DOHH2 (cell line): ENCODE results near the gene TRMT44.

Experiments
- H3F3A ChIP-seq: fragments of 200-600 bp; sonication (generic), shearing (Covaris generic); 2 replicates; pipeline ENCODE4 v1.6.0; 2016; ENCODE audit warnings: antibody characterized with exemption, mild to moderate bottlenecking; ENCODE audit not compliant: control insufficient read depth, insufficient read depth
- H3K27ac ChIP-seq: fragments of 200-600 bp; sonication (generic); 2 replicates; pipeline ENCODE4 v1.5.1; 2014; ENCODE audit warnings: low read depth, mild to moderate bottlenecking, low read length, moderate library complexity
- H3K27me3 ChIP-seq: fragments of 200-600 bp; sonication (generic); 2 replicates; pipeline ENCODE4 v1.6.1; 2014; ENCODE audit warnings: mild to moderate bottlenecking, low read length, mixed read lengths; ENCODE audit not compliant: control insufficient read depth
- H3K36me3 ChIP-seq: fragments of 200-600 bp; sonication (generic); 2 replicates; pipeline ENCODE4 v1.6.1; 2014; ENCODE audit warnings: mild to moderate bottlenecking, low read length, moderate library complexity, mixed read lengths; ENCODE audit not compliant: control insufficient read depth
- H3K4me1 ChIP-seq: fragments of 200-600 bp; sonication (generic); 2 replicates; pipeline ENCODE4 v1.6.1; 2014; ENCODE audit warnings: mild to moderate bottlenecking, low read length, mixed read lengths; ENCODE audit not compliant: control insufficient read depth
- H3K4me2 ChIP-seq: fragments of 200-600 bp; sonication (generic); 2 replicates; pipeline ENCODE4 v1.6.0; 2014; ENCODE audit warnings: mild to moderate bottlenecking, low read length, moderate library complexity
- H3K4me3 ChIP-seq: fragments of 200-600 bp; sonication (generic); 2 replicates; pipeline ENCODE4 v1.5.1; 2014; ENCODE audit warnings: mild to moderate bottlenecking, low read length, mixed read lengths
- H3K79me2 ChIP-seq: fragments of 200-600 bp; sonication (generic); 2 replicates; pipeline ENCODE4 v1.6.1; 2014; ENCODE audit warnings: mild to moderate bottlenecking, low read length, mixed read lengths; ENCODE audit not compliant: control insufficient read depth
- H3K9me2 ChIP-seq: fragments of 200-600 bp; sonication (generic); replicated peaks from 2 replicates; pipeline ENCODE4 v1.6.1; 2014; ENCODE audit warnings: mild to moderate bottlenecking, low read length, mixed read lengths; ENCODE audit not compliant: control insufficient read depth
- H3K9me3 ChIP-seq: fragments of 200-600 bp; sonication (generic); 2 replicates; pipeline ENCODE4 v1.6.1; 2014; ENCODE audit warnings: antibody characterized with exemption, low read length, mixed read lengths; ENCODE audit not compliant: control insufficient read depth, insufficient read depth
- H4K20me1 ChIP-seq: fragments of 200-600 bp; sonication (generic); 2 replicates; pipeline ENCODE4 v1.6.0; 2014; ENCODE audit warnings: low read depth, mild to moderate bottlenecking, antibody characterized with exemption, low read length, moderate library complexity; ENCODE audit not compliant: control insufficient read depth, insufficient read depth
- CTCF ChIP-seq: fragments of 200-600 bp; sonication (generic); IDR thresholded peaks from one replicate; pipeline ENCODE4 v1.5.1; 2014; ENCODE audit warnings: antibody characterized with exemption, mild to moderate bottlenecking, low read depth, low read length; ENCODE audit not compliant: poor library complexity, severe bottlenecking
- EZH2phosphoT487 ChIP-seq: fragments of 200-600 bp; sonication (generic); IDR thresholded peaks from 2 replicates; pipeline ENCODE4 v1.6.1; 2017; ENCODE audit warnings: borderline replicate concordance, mild to moderate bottlenecking, antibody characterized with exemption, low read length, moderate library complexity, mixed read lengths

Gene TRMT44

GRCh38 chr4:8457646-8458252, 17.2 kb downstream of the TRMT44 start:
- TF ChIP-seq EZH2phosphoT487 (no peak), CTCF (no peak)
- Histone ChIP-seq H3K9me2 (no peaks in the 10 kb centered on the region), H3K9me3 (no peaks in the 10 kb centered on the region), H3K4me2 (no peak overlapping the region), H3K4me3 (no peak overlapping the region), H3F3A (no peaks in the 10 kb centered on the region), H3K36me3 (peaks cover 52% of the 10 kb centered on the region), H3K79me2 (no peaks in the 10 kb centered on the region), H3K27ac (no peak overlapping the region), H4K20me1 (no peaks in the 10 kb centered on the region), H3K27me3 (no peaks in the 10 kb centered on the region), H3K4me1 (no peaks in the 10 kb centered on the region)

- H3K27ac ChIP-seq = no peak overlapping the region
- no peaks in the 10 kb centered on the region for H3F3A ChIP-seq
- peaks cover 48% of the 10 kb centered on the region for H3K36me3 ChIP-seq
- no peaks in the 10 kb centered on the region for H3K79me2 ChIP-seq
- H3K4me3 ChIP-seq = no peak overlapping the region
- H4K20me1 ChIP-seq = no peaks in the 10 kb centered on the region
- H3K4me1 ChIP-seq = no peaks in the 10 kb centered on the region; the same call in 1 of the 2 replicates
- no peaks in the 10 kb centered on the region for H3K9me3 ChIP-seq
- H3K9me2 ChIP-seq = no peaks in the 10 kb centered on the region
- no peaks in the 10 kb centered on the region for H3K27me3 ChIP-seq
- TF ChIP-seq CTCF = no peak
- no peak overlapping the region for H3K4me2 ChIP-seq
Observed at GRCh38 chr4:8459867-8460445, 19.4 kb downstream of the TRMT44 start.

GRCh38 chr4:8461086-8461485, 20.5 kb downstream of the TRMT44 start:
- Histone ChIP-seq H4K20me1 (no peaks in the 10 kb centered on the region), H3K27ac (no peak overlapping the region), H3K79me2 (no peaks in the 10 kb centered on the region), H3K4me3 (no peak overlapping the region), H3K4me2 (no peak overlapping the region), H3K27me3 (no peaks in the 10 kb centered on the region), H3K9me3 (no peaks in the 10 kb centered on the region), H3F3A (no peaks in the 10 kb centered on the region), H3K4me1 (no peaks in the 10 kb centered on the region; the same call in 1 of the 2 replicates), H3K9me2 (no peaks in the 10 kb centered on the region), H3K36me3 (peaks cover 48% of the 10 kb centered on the region)
- no peak for TF ChIP-seq EZH2phosphoT487

DNA sequence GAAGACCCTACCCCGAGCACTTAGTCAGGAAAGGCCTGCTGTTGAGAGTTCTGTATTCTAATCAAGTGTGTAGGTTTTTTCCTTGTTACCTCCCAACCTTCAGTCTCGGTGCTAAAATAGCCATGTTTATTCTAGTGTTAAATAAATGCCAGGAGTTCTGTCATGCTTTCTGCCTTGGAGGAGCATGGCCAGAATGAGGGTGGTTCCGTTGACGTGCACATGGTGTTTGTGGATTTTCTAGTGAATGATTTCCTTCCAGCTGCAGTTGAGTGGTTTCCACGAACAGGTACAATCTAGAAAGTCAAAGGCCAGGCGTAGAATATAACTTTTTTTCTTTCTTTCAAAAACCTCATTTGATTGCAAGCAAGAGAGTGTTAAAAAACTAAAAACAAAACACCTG, 21.0 kb downstream of the TRMT44 start:
- Histone ChIP-seq H3K9me3 (no peaks in the 10 kb centered on the region), H3K36me3 (peaks cover 45% of the 10 kb centered on the region), H3K4me2 (no peak overlapping the region), H3F3A (no peaks in the 10 kb centered on the region), H3K27ac (no peak overlapping the region), H3K79me2 (no peaks in the 10 kb centered on the region), H3K9me2 (no peaks in the 10 kb centered on the region), H3K4me1 (no peaks in the 10 kb centered on the region; the same call in 1 of the 2 replicates), H3K27me3 (no peaks in the 10 kb centered on the region), H3K4me3 (no peak overlapping the region), H4K20me1 (no peaks in the 10 kb centered on the region)
- no peak for TF ChIP-seq CTCF
- no peak for TF ChIP-seq EZH2phosphoT487
